ENCODE data around the gene TM4SF20. TPM values are rescaled to one million over a fixed set of nuclear protein-coding genes. Genes with fewer than 3 reads are reported as not detected.

The TM4SF20 gene
- total RNA-seq, 4 donors from 2014 or later, result not detected

DNA sequence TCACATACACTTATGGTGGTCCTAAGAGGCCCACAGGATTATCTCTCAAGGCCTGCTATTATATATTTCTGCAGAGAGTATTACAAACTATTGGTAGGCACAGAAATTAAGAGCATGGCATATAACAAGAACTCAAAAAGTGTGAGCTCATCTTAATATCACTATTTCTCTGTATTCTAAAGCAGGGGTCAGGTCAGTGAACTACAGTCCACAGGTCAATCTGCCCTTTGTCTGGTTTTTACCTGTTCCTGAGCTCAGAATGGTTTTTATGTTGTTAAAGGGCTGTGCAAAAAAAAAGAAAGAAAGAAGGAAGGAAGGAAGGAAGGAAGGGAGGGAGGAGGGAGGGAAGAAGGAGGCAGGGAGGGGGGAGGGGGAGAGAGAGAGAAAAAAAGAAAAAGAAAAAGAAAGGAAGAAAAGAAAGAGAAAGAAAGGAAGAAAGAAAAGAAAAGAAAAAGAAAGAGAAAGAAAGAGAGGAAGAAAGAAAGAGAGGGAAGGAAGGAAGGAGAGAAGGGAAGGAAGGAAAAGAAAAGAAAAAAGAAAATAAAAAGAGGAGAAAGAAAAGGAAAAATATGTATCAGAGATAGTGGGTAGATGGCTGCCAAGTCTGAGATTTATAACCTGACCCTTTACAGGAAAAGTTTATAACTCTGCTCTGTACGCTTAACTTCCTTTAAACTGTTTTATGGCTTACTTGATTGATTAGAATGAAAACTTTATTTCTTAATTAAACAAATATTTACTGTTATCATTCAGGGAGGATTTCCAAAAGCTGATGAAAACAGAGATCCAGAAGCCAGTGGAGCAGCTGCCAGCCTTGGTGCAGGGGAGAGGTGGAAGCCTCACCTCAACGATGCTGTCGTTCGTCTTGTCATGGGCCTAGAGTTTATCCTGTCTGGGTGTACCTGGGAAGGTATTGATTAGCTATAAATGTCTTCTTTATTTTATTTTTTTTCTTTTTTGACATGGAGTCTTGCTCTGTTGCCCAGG lies 19.9 kb upstream of the TM4SF20 start:
- no peaks in the 10 kb centered on the region for H3K27me3 ChIP-seq
- no peak for ATAC-seq
- H3K36me3 ChIP-seq, result no peaks in the 10 kb centered on the region
- no peak overlapping the region for H3K4me3 ChIP-seq
- no peak overlapping the region for H3K27ac ChIP-seq
- no peaks in the 10 kb centered on the region for H3K9me3 ChIP-seq
- TF ChIP-seq, protein P1, sequence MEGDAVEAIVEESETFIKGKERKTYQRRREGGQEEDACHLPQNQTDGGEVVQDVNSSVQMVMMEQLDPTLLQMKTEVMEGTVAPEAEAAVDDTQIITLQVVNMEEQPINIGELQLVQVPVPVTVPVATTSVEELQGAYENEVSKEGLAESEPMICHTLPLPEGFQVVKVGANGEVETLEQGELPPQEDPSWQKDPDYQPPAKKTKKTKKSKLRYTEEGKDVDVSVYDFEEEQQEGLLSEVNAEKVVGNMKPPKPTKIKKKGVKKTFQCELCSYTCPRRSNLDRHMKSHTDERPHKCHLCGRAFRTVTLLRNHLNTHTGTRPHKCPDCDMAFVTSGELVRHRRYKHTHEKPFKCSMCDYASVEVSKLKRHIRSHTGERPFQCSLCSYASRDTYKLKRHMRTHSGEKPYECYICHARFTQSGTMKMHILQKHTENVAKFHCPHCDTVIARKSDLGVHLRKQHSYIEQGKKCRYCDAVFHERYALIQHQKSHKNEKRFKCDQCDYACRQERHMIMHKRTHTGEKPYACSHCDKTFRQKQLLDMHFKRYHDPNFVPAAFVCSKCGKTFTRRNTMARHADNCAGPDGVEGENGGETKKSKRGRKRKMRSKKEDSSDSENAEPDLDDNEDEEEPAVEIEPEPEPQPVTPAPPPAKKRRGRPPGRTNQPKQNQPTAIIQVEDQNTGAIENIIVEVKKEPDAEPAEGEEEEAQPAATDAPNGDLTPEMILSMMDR (IDR thresholded peaks at IDR 0.05), result no peak
- TF ChIP-seq POLR2AphosphoS5 (IDR thresholded peaks at IDR 0.05) (no peak), EP300 (IDR thresholded peaks at IDR 0.05) (no peak), POLR2A (IDR thresholded peaks at IDR 0.05) (no peak)
- 59 to 70% methylated on average over 4 of the region's 4 CpGs for WGBS, 2 donors (ENCODE audit: low coverage in 1 of 2)
- H3K4me1 ChIP-seq, result no peaks in the 10 kb centered on the region

DNA sequence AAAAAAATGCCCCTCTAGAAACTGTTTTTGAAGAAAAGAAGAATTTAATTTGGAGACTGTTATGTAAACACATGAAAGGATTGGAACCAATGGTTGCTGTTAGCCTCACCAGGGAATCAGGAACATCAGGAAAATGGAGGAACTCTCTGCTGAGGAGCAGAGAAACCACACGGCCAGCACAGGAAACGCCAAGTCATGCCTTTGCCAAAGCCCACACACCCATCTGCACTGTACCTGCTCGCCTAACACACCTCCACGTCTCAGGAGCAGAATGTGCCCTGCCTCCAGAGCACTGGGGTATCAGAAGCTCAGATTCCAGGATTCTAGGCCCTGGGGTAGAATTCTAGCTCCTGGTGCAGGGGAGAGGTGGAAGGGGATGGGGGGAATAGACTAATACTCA lies 18.5 kb upstream of the TM4SF20 start:
- WGBS, 2 donors (ENCODE audit: low coverage in 1 of 2), result 57 to 68% methylated on average over 4 of the region's 4 CpGs
- Histone ChIP-seq H3K9me3 (no peaks in the 10 kb centered on the region), H3K27ac (no peak overlapping the region), H3K4me1 (no peaks in the 10 kb centered on the region), H3K27me3 (no peaks in the 10 kb centered on the region), H3K4me3 (no peak overlapping the region), H3K36me3 (no peaks in the 10 kb centered on the region)
- TF ChIP-seq EP300 (IDR thresholded peaks at IDR 0.05) (no peak), POLR2AphosphoS5 (IDR thresholded peaks at IDR 0.05) (no peak), POLR2A (IDR thresholded peaks at IDR 0.05) (no peak)
- TF ChIP-seq, protein P1 (IDR thresholded peaks at IDR 0.05), result no peak
- no peak for ATAC-seq

DNA sequence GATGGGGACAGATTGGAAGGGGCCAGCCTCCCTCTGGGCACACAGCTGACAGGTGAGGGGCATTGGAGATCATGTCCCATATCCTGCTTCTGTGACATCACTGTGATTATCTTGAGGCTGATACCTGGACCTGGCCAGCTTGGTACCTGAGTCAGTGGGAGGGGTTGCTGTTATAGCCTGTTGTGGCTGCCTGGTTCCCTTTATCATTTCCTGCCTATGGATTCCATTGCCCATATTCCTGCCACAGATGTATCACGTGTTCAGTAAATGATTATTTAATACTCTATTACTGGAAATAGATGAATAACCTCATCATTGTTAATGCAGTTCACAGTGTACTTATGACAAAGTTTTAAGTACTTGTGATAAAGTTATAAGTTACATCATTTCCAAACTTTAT lies 16.4 kb upstream of the TM4SF20 start:
- ATAC-seq, result no peak
- WGBS, 2 donors (ENCODE audit: low coverage in 1 of 2), result 50 to 55% methylated on average over 1 of the region's 1 CpG
- H3K4me1 ChIP-seq, result no peaks in the 10 kb centered on the region
- H3K36me3 ChIP-seq, result no peaks in the 10 kb centered on the region
- H3K4me3 ChIP-seq, result no peak overlapping the region
- H3K9me3 ChIP-seq, result no peaks in the 10 kb centered on the region
- no peak overlapping the region for H3K27ac ChIP-seq
- H3K27me3 ChIP-seq, result no peaks in the 10 kb centered on the region
- TF ChIP-seq POLR2AphosphoS5 (IDR thresholded peaks at IDR 0.05), result no peak
- TF ChIP-seq, protein P1 (IDR thresholded peaks at IDR 0.05), result no peak
- no peak for TF ChIP-seq EP300 (IDR thresholded peaks at IDR 0.05)
- no peak for TF ChIP-seq POLR2A (IDR thresholded peaks at IDR 0.05)

DNA sequence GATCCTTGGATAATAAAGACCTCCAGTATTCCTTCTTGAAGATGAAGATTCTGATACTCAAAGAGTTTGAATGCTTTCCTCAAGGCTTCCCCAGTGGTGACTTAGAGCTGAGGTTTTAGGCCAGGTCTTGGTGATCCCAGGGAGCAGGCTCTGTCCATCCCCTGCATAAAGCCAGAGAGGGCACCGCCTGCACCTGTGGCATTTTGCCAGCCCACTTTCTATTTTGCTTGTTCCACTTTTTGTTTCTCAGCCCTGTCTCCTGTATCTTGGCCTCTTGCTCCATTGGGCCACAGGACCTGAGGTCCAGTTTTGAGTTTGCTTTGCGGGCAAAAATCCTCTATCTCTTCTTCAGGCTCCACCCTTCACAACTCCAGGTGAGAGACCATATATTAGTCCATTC lies 15.3 kb upstream of the TM4SF20 start:
- no peak overlapping the region for H3K4me3 ChIP-seq
- 0 to 57% methylated on average over 1 to 2 of the region's 2 CpGs for WGBS, 2 donors (ENCODE audit: low coverage in 1 of 2)
- H3K27ac ChIP-seq, result no peak overlapping the region
- H3K9me3 ChIP-seq, result no peaks in the 10 kb centered on the region
- H3K27me3 ChIP-seq, result no peaks in the 10 kb centered on the region
- no peaks in the 10 kb centered on the region for H3K36me3 ChIP-seq
- TF ChIP-seq EP300 (IDR thresholded peaks at IDR 0.05), result no peak
- TF ChIP-seq, protein P1 (IDR thresholded peaks at IDR 0.05), result no peak
- no peak for TF ChIP-seq POLR2A (IDR thresholded peaks at IDR 0.05)
- TF ChIP-seq POLR2AphosphoS5 (IDR thresholded peaks at IDR 0.05), result no peak
- ATAC-seq, result no peak
- no peaks in the 10 kb centered on the region for H3K4me1 ChIP-seq
